IPS-15b (cell line): ENCODE results near the gene LRP1B.

Experiments
- H3K27me3 ChIP-seq: one replicate; pipeline ENCODE4 v1.6.1; 2013; ENCODE audit warnings: low read length; ENCODE audit not compliant: control insufficient read depth, insufficient read depth
- H3K36me3 ChIP-seq: one replicate; pipeline ENCODE4 v1.6.1; 2013; ENCODE audit warnings: low read length; ENCODE audit not compliant: control insufficient read depth, insufficient read depth
- H3K4me1 ChIP-seq: one replicate; pipeline ENCODE4 v1.6.1; 2013; ENCODE audit warnings: mild to moderate bottlenecking, low read length; ENCODE audit not compliant: control insufficient read depth, insufficient read depth
- H3K4me3 ChIP-seq: one replicate; pipeline ENCODE4 v1.5.1; 2013; ENCODE audit warnings: low read depth, low read length
- H3K9ac ChIP-seq: one replicate; pipeline ENCODE4 v1.6.1; 2013; ENCODE audit warnings: low read depth, mild to moderate bottlenecking, low read length
- H3K9me3 ChIP-seq: one replicate; pipeline ENCODE4 v1.6.1; 2013; ENCODE audit warnings: mild to moderate bottlenecking, low read length; ENCODE audit not compliant: control insufficient read depth, insufficient read depth

Gene LRP1B

DNA sequence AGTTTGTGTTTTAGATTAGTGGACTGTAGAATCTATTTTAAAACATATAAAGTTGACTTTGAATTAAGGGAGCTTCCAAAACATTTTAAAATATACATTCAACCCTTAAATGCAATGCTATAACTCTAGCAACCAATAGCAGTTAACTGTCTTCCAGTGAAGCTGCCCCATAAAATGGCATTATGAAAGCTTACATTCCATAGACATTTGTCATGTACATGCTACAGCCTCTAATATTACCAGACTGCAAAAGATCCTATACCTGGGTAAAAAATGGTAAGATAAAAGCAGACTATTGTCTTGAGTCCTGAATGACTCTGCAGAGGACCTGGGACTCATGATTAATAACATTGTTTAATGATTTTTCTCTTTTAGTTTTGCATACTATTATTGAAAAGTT lies 489.4 kb downstream of the LRP1B start:
- no peak overlapping the region for H3K4me3 ChIP-seq
- no peaks in the 10 kb centered on the region for H3K4me1 ChIP-seq
- no peaks in the 10 kb centered on the region for H3K9me3 ChIP-seq
- no peak overlapping the region for H3K9ac ChIP-seq
- H3K36me3 ChIP-seq, result no peaks in the 10 kb centered on the region
- H3K27me3 ChIP-seq, result no peaks in the 10 kb centered on the region

DNA sequence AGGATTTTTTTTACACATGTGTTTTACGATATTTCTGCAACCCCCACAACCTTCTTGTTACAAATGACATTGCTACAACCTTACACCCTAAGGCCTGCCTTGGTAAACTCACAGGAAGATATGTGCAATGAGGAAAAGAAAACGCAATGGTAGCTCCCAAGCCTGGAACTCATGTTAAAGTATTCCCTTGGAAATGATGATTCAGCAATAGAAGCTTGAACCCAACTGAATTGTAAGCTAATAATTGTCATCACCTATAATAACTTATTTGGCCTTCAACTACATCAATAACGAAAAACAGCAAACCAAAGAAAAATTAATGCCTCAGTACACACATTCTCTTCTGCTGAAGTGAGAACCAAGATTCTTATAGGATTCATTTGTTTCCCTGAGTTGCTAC lies 491.0 kb downstream of the LRP1B start:
- Histone ChIP-seq H3K9ac (no peak overlapping the region), H3K4me3 (no peak overlapping the region), H3K36me3 (no peaks in the 10 kb centered on the region), H3K4me1 (no peaks in the 10 kb centered on the region), H3K9me3 (no peaks in the 10 kb centered on the region), H3K27me3 (no peaks in the 10 kb centered on the region)

DNA sequence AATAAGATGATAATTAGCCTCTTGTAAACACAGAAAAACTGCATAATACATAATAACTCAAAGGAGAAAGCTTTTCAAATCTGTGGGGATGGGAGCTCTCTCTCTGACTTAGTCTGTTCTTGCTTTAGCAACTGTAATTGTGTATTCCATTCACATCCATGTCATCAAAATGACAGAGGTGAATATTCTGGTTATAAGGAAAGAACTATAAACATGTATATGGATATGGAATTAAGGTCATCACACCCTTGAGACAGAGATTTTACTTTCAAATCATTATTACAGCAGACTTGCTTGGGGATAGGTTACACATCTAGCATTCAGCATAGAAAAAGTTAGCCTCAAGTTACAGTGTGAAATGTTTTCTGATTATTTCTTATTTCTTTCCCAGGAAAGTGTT lies 497.7 kb downstream of the LRP1B start:
- H3K4me3 ChIP-seq, result no peak overlapping the region
- no peaks in the 10 kb centered on the region for H3K27me3 ChIP-seq
- H3K4me1 ChIP-seq, result no peaks in the 10 kb centered on the region
- no peaks in the 10 kb centered on the region for H3K36me3 ChIP-seq
- no peaks in the 10 kb centered on the region for H3K9me3 ChIP-seq
- no peak overlapping the region for H3K9ac ChIP-seq

DNA sequence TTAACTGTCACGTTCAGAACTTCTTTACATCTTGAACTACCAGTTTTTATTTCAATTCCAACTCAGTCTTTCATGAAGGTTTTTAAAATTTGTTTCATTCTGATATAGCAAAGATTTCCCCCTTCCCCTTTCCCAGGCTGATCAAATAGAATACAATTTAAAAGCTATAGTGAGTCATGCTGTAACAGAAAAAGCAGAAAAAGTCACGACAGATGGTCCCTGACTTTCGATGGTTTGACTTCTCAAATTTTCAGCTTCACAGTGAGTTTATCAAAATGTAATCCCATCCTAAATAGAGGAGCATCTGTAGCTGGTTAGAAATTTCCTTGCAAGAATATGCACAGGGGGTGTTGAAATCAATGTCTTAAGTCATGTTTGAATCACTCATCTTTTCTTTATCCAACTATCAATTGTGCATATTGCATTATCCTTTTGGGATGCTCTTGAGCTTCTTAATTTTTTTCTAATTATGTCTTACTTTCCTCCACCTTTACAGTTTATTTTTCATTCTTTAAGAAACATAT lies 500.3 kb downstream of the LRP1B start:
- no peaks in the 10 kb centered on the region for H3K27me3 ChIP-seq
- H3K4me3 ChIP-seq, result no peak overlapping the region
- no peaks in the 10 kb centered on the region for H3K4me1 ChIP-seq
- no peak overlapping the region for H3K9ac ChIP-seq
- H3K9me3 ChIP-seq, result no peaks in the 10 kb centered on the region
- H3K36me3 ChIP-seq, result no peaks in the 10 kb centered on the region

DNA sequence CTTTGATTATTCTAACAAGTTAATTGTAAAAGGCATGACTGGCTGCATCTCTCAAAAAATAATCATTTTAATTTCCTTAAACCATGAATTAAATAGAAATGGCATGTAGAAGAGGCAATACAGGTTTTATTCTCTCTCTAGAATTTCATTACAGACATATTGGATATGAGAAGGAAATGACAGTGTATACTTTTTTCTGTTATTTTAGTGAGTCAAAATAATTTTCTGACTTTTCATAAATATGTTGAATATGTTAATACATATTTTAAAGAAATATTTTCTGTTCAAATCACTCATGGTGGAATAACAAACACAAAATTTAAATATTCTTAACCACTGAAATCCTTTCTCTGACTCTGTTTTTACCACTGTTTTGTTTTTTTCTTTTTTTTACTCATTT lies 510.4 kb downstream of the LRP1B start:
- H3K36me3 ChIP-seq, result no peaks in the 10 kb centered on the region
- H3K4me3 ChIP-seq, result no peak overlapping the region
- H3K4me1 ChIP-seq, result no peaks in the 10 kb centered on the region
- no peak overlapping the region for H3K9ac ChIP-seq
- no peaks in the 10 kb centered on the region for H3K9me3 ChIP-seq
- H3K27me3 ChIP-seq, result no peaks in the 10 kb centered on the region

DNA sequence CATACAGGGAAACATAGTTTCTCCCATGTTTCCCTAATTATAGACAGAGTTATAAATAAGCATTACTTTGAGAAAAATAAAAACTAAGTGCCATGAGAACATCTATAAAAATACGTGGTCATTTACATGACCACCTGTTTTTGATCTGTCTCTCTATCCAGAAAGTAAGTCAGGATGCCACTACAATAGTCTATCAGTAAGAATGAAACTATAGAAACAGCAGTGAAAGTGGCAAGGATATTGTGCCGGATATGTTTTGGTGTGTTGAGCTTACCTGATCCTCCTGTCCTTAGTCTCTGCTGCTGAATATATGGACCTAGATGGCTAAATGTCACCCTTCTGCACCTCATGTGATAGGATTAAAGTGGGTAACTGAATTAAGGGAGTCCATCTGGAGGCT lies 512.4 kb downstream of the LRP1B start:
- Histone ChIP-seq H3K9me3 (no peaks in the 10 kb centered on the region), H3K36me3 (no peaks in the 10 kb centered on the region), H3K27me3 (no peaks in the 10 kb centered on the region), H3K9ac (no peak overlapping the region), H3K4me3 (no peak overlapping the region), H3K4me1 (no peaks in the 10 kb centered on the region)

DNA sequence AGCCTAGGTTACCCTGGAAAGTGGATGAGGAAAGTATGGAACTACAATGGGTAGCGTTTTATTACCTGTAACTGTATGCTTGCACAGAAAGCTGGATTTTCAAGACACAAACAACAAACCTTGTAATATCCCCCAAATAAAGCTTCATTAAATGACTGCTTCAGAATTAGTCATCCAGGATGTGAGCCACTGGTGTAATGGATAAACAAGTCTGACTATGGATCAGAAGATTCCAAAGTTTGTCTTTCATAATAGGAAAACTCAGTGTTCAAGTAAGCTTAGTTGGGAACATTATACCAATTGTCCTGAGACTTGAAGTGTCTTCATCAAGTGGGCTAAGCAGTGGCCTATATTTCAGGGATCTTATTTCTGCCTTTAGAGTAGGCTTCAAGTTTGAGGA lies 518.8 kb downstream of the LRP1B start:
- Histone ChIP-seq H3K9ac (no peak overlapping the region), H3K4me3 (no peak overlapping the region), H3K4me1 (peaks cover 17% of the 10 kb centered on the region), H3K27me3 (no peaks in the 10 kb centered on the region), H3K9me3 (no peaks in the 10 kb centered on the region), H3K36me3 (no peaks in the 10 kb centered on the region)

DNA sequence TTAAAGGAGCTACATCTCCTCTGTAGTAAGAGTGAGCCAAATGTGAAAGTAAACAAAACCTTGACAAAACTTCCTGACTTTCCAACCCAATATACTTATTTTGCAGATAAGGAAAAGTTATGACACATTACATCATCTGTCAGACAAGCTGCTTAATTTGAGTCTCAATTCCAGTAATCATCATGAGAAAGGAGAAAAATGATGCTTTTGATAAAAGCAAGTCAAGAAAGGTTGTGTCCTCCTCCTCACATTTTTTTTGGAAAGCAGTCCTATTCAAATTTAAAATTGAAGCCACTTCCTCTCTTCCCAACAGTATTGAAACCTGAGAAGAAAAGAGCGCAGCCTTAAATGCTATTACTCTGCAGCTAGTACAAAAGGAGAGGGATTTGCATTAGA lies 519.6 kb downstream of the LRP1B start:
- Histone ChIP-seq H3K27me3 (no peaks in the 10 kb centered on the region), H3K9ac (no peak overlapping the region), H3K4me1 (peaks cover 17% of the 10 kb centered on the region), H3K9me3 (no peaks in the 10 kb centered on the region), H3K36me3 (no peaks in the 10 kb centered on the region), H3K4me3 (no peak overlapping the region)

DNA sequence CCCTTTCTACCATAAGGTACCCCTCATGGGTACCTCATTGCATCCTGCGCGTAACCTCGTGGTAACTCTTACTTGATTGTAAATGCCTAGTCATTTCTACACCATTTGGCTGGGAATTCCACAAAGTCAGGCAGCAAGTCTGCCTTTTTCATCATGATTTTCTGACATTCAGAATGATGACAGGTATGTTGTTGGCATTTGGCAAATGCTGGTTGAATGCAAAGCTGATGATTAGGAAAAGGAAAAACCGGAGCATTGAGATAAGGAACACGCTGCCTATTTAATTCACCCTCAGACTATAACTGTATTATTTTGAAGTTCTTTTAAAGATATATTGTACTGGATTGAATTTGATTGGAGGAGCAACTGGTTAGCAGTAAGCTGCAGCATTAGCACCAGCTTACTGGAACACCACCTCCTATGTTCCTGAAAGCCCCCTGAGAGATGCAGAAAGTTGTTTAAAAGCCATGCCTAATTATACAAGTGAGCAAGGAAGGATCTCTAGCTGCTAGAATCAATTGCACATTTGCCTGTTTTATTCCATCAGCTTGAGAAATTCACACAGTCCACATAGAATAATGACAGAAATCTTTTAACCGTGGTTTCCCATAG lies 520.1 kb downstream of the LRP1B start:
- H3K9me3 ChIP-seq, result no peaks in the 10 kb centered on the region
- no peak overlapping the region for H3K4me3 ChIP-seq
- H3K9ac ChIP-seq, result no peak overlapping the region
- H3K4me1 ChIP-seq, result peaks cover 17% of the 10 kb centered on the region
- H3K36me3 ChIP-seq, result no peaks in the 10 kb centered on the region
- H3K27me3 ChIP-seq, result no peaks in the 10 kb centered on the region

DNA sequence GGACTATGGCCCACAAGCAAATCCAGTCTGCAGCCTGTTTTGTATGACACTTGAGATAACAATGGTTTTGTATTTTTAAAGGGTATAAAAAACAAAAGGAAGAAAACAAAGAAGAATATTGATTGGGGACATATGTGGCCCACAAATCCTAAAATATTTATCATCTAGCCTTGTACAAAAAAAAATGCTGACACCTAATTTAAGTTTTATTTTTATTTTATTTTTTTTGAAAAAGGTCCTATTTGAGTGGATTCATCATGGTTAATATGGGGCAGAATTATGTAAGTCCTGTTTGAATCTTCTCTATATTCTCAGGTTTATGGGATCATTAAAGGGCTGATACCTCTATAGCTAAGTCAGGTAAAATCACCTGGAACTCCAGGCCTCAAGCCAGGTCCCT lies 525.7 kb downstream of the LRP1B start:
- Histone ChIP-seq H3K4me1 (no peaks in the 10 kb centered on the region), H3K27me3 (no peaks in the 10 kb centered on the region)

DNA sequence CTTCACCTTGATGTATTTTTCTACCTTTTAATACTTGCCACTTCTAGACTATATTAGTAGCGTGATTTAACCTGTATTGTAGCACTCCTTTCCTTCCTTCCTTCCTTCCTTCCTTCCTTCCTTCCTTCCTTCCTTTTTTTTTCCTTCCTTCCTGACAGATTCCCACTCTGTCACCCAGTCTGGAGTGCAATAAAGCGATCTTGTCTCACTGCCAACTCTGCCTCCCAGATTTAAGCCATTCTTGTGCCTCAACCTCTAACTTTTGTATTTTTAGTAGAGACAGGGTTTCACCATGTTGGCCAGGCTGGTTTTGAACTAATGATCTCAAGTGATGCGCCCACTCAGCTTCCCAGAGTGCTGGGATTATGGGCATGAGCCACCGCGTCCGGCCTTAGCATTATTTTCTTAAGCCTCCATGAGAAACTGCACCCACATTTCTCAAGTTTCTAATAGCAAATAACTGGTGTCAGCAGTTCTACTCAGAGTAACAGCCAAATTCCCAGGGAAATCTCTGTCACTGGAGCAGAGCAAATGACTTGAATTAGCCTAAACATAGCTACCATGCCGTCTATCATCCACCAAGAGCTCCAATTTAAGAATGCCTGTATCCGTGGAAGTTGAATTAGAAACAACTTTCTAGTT lies 529.2 kb downstream of the LRP1B start:
- H3K9me3 ChIP-seq, result no peaks in the 10 kb centered on the region
- H3K27me3 ChIP-seq, result no peaks in the 10 kb centered on the region
- no peaks in the 10 kb centered on the region for H3K4me1 ChIP-seq
- no peak overlapping the region for H3K4me3 ChIP-seq
- H3K9ac ChIP-seq, result no peak overlapping the region
- no peaks in the 10 kb centered on the region for H3K36me3 ChIP-seq

More for the DNA sequence above, 525.7 kb downstream of the LRP1B start:
- Histone ChIP-seq H3K9ac (no peak overlapping the region), H3K9me3 (no peaks in the 10 kb centered on the region), H3K36me3 (no peaks in the 10 kb centered on the region), H3K4me3 (no peak overlapping the region)

DNA sequence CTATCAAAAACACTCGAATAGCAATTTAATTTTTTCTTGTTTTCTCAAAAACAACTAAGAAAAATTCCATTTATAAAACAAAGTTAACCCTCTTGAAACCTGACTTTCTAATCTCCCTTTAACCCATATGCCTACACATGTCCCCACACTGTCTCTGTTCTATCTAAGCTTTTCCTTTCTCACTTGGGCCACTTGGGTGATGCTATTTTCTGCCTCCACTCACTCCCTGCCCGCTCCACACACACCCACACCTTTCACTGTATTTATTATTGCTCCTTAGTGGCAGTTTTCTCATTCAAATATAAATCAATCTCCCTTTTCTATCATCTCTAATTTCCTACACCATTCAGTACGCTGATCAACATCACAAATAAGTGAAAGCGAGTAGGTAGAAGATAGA lies 531.1 kb downstream of the LRP1B start:
- Histone ChIP-seq H3K4me1 (no peaks in the 10 kb centered on the region), H3K36me3 (no peaks in the 10 kb centered on the region), H3K9me3 (no peaks in the 10 kb centered on the region), H3K27me3 (no peaks in the 10 kb centered on the region), H3K4me3 (no peak overlapping the region), H3K9ac (no peak overlapping the region)
